ENCODE results near the gene FGGY.

FGGY gene

GRCh38 chr1:59418363-59419144, 121.7 kb downstream of the FGGY start:
- ChIA-PET POLR2A (no interaction called here), CTCF (no interaction called here)
- no peaks in the 10 kb centered on the region for H3K27me3 ChIP-seq (replicated peaks in 2 of 5; ENCODE audit: control insufficient read depth in 4 of 5, insufficient read depth in 5 of 5, low read length in 4 of 5)
- no peaks in the 10 kb centered on the region for H3K36me3 ChIP-seq (ENCODE audit: control insufficient read depth in 4 of 4, insufficient read depth in 4 of 4, low read length in 3 of 4)
- H3K27ac ChIP-seq (ENCODE audit: insufficient read depth in 1 of 2, low read depth in 1 of 2, low read length in 2 of 2, poor library complexity in 1 of 2, severe bottlenecking in 2 of 2): no peak overlapping the region
- no peak for DNase-seq
- peaks cover 0 to 1% (median 0%) of the 10 kb centered on the region in 5 experiments for H3K9me3 ChIP-seq (ENCODE audit: control extremely low read depth in 1 of 5, control insufficient read depth in 4 of 5, insufficient read depth in 2 of 5, low read depth in 1 of 5, low read length in 4 of 5)
- H3K4me1 ChIP-seq (ENCODE audit: control extremely low read depth in 1 of 4, control insufficient read depth in 4 of 4, insufficient read depth in 4 of 4, low read length in 3 of 4): peaks cover 0 to 3% (median 0%) of the 10 kb centered on the region in 4 experiments
- no peak overlapping the region for H3K4me3 ChIP-seq (ENCODE audit: control insufficient read depth in 1 of 7, extremely low read depth in 1 of 7, insufficient read depth in 4 of 7, low read depth in 2 of 7, low read length in 6 of 7)
- WGBS (ENCODE audit: insufficient coverage): 100% methylated on average over 4 of the region's 6 CpGs

- peaks cover 0 to 1% (median 0%) of the 10 kb centered on the region in 5 experiments for H3K9me3 ChIP-seq (ENCODE audit: control extremely low read depth in 1 of 5, control insufficient read depth in 4 of 5, insufficient read depth in 2 of 5, low read depth in 1 of 5, low read length in 4 of 5)
- H3K27ac ChIP-seq (ENCODE audit: insufficient read depth in 1 of 2, low read depth in 1 of 2, low read length in 2 of 2, poor library complexity in 1 of 2, severe bottlenecking in 2 of 2): no peak overlapping the region
- no peak for DNase-seq
- H3K4me3 ChIP-seq (ENCODE audit: control insufficient read depth in 1 of 7, extremely low read depth in 1 of 7, insufficient read depth in 4 of 7, low read depth in 2 of 7, low read length in 6 of 7): no peak overlapping the region
- no peaks in the 10 kb centered on the region for H3K27me3 ChIP-seq (replicated peaks in 2 of 5; ENCODE audit: control insufficient read depth in 4 of 5, insufficient read depth in 5 of 5, low read length in 4 of 5)
- ChIA-PET POLR2A (no interaction called here), CTCF (no interaction called here)
- H3K4me1 ChIP-seq (ENCODE audit: control extremely low read depth in 1 of 4, control insufficient read depth in 4 of 4, insufficient read depth in 4 of 4, low read length in 3 of 4): peaks cover 0 to 3% (median 0%) of the 10 kb centered on the region in 4 experiments
- 97% methylated on average over 5 of the region's 6 CpGs for WGBS (ENCODE audit: insufficient coverage)
- no peaks in the 10 kb centered on the region for H3K36me3 ChIP-seq (ENCODE audit: control insufficient read depth in 4 of 4, insufficient read depth in 4 of 4, low read length in 3 of 4)
Measured at GRCh38 chr1:59419361-59420140, 122.7 kb downstream of the FGGY start.

- ChIA-PET POLR2A (interaction anchor here (0.6 kb wide), 1 partner anchor 182 kb away, joined by 3 read pairs; no protein-coding TSS in a partner anchor), CTCF (no interaction called here)
- Histone ChIP-seq H3K4me3 (ENCODE audit: control insufficient read depth in 1 of 7, extremely low read depth in 1 of 7, insufficient read depth in 4 of 7, low read depth in 2 of 7, low read length in 6 of 7) (no peak overlapping the region), H3K27ac (ENCODE audit: insufficient read depth in 1 of 2, low read depth in 1 of 2, low read length in 2 of 2, poor library complexity in 1 of 2, severe bottlenecking in 2 of 2) (no peak overlapping the region), H3K27me3 (replicated peaks in 2 of 5; ENCODE audit: control insufficient read depth in 4 of 5, insufficient read depth in 5 of 5, low read length in 4 of 5) (no peaks in the 10 kb centered on the region), H3K9me3 (ENCODE audit: control extremely low read depth in 1 of 5, control insufficient read depth in 4 of 5, insufficient read depth in 2 of 5, low read depth in 1 of 5, low read length in 4 of 5) (peaks cover 0 to 1% (median 0%) of the 10 kb centered on the region in 5 experiments), H3K4me1 (ENCODE audit: control extremely low read depth in 1 of 4, control insufficient read depth in 4 of 4, insufficient read depth in 4 of 4, low read length in 3 of 4) (peaks cover 0 to 3% (median 0%) of the 10 kb centered on the region in 4 experiments), H3K36me3 (ENCODE audit: control insufficient read depth in 4 of 4, insufficient read depth in 4 of 4, low read length in 3 of 4) (no peaks in the 10 kb centered on the region)
- no peak for DNase-seq
- WGBS (ENCODE audit: insufficient coverage): no CpG with 5 or more reads among the region's 1 CpG
Measured at GRCh38 chr1:59421232-59421920, 124.5 kb downstream of the FGGY start.

GRCh38 chr1:59422921-59423575, 126.2 kb downstream of the FGGY start:
- ChIA-PET POLR2A (no interaction called here), CTCF (interaction anchor here (1.5 kb wide), 1 partner anchor 15 kb away, joined by 3 read pairs; no protein-coding TSS in a partner anchor)
- DNase-seq: peak in 1 of 3 donors; percentile 1
- Histone ChIP-seq H3K36me3 (ENCODE audit: control insufficient read depth in 4 of 4, insufficient read depth in 4 of 4, low read length in 3 of 4) (no peaks in the 10 kb centered on the region), H3K4me3 (ENCODE audit: control insufficient read depth in 1 of 7, extremely low read depth in 1 of 7, insufficient read depth in 4 of 7, low read depth in 2 of 7, low read length in 6 of 7) (no peak overlapping the region), H3K9me3 (ENCODE audit: control extremely low read depth in 1 of 5, control insufficient read depth in 4 of 5, insufficient read depth in 2 of 5, low read depth in 1 of 5, low read length in 4 of 5) (no peaks in the 10 kb centered on the region), H3K27ac (ENCODE audit: insufficient read depth in 1 of 2, low read depth in 1 of 2, low read length in 2 of 2, poor library complexity in 1 of 2, severe bottlenecking in 2 of 2) (no peak overlapping the region), H3K27me3 (replicated peaks in 2 of 5; ENCODE audit: control insufficient read depth in 4 of 5, insufficient read depth in 5 of 5, low read length in 4 of 5) (no peaks in the 10 kb centered on the region), H3K4me1 (ENCODE audit: control extremely low read depth in 1 of 4, control insufficient read depth in 4 of 4, insufficient read depth in 4 of 4, low read length in 3 of 4) (peaks cover 0 to 3% (median 0%) of the 10 kb centered on the region in 4 experiments)
- 80% methylated on average over 4 of the region's 6 CpGs for WGBS (ENCODE audit: insufficient coverage)

GRCh38 chr1:59427155-59427554, 130.3 kb downstream of the FGGY start:
- no peak overlapping the region for H3K4me3 ChIP-seq (ENCODE audit: control insufficient read depth in 1 of 7, extremely low read depth in 1 of 7, insufficient read depth in 4 of 7, low read depth in 2 of 7, low read length in 6 of 7)
- no peaks in the 10 kb centered on the region for H3K36me3 ChIP-seq (ENCODE audit: control insufficient read depth in 4 of 4, insufficient read depth in 4 of 4, low read length in 3 of 4)
- H3K27me3 ChIP-seq (replicated peaks in 2 of 5; ENCODE audit: control insufficient read depth in 4 of 5, insufficient read depth in 5 of 5, low read length in 4 of 5): no peaks in the 10 kb centered on the region
- no peak overlapping the region for H3K27ac ChIP-seq (ENCODE audit: insufficient read depth in 1 of 2, low read depth in 1 of 2, low read length in 2 of 2, poor library complexity in 1 of 2, severe bottlenecking in 2 of 2)
- 100% methylated on average over 7 of the region's 7 CpGs for WGBS (ENCODE audit: insufficient coverage)
- ChIA-PET CTCF (no interaction called here), POLR2A (no interaction called here)
- H3K9me3 ChIP-seq (ENCODE audit: control extremely low read depth in 1 of 5, control insufficient read depth in 4 of 5, insufficient read depth in 2 of 5, low read depth in 1 of 5, low read length in 4 of 5): no peaks in the 10 kb centered on the region
- H3K4me1 ChIP-seq (ENCODE audit: control extremely low read depth in 1 of 4, control insufficient read depth in 4 of 4, insufficient read depth in 4 of 4, low read length in 3 of 4): peaks cover 0 to 3% (median 0%) of the 10 kb centered on the region in 4 experiments
- DNase-seq: no peak

GRCh38 chr1:59427784-59428183, 130.9 kb downstream of the FGGY start:
- H3K27me3 ChIP-seq (replicated peaks in 2 of 5; ENCODE audit: control insufficient read depth in 4 of 5, insufficient read depth in 5 of 5, low read length in 4 of 5): no peaks in the 10 kb centered on the region
- ChIA-PET CTCF (no interaction called here), POLR2A (interaction anchor here (1.0 kb wide), 1 partner anchor 9 kb away, joined by 4 read pairs; no protein-coding TSS in a partner anchor)
- H3K4me1 ChIP-seq (ENCODE audit: control extremely low read depth in 1 of 4, control insufficient read depth in 4 of 4, insufficient read depth in 4 of 4, low read length in 3 of 4): peaks cover 0 to 3% (median 0%) of the 10 kb centered on the region in 4 experiments
- no peaks in the 10 kb centered on the region for H3K36me3 ChIP-seq (ENCODE audit: control insufficient read depth in 4 of 4, insufficient read depth in 4 of 4, low read length in 3 of 4)
- no peak overlapping the region for H3K4me3 ChIP-seq (ENCODE audit: control insufficient read depth in 1 of 7, extremely low read depth in 1 of 7, insufficient read depth in 4 of 7, low read depth in 2 of 7, low read length in 6 of 7)
- H3K9me3 ChIP-seq (ENCODE audit: control extremely low read depth in 1 of 5, control insufficient read depth in 4 of 5, insufficient read depth in 2 of 5, low read depth in 1 of 5, low read length in 4 of 5): no peaks in the 10 kb centered on the region
- no peak overlapping the region for H3K27ac ChIP-seq (ENCODE audit: insufficient read depth in 1 of 2, low read depth in 1 of 2, low read length in 2 of 2, poor library complexity in 1 of 2, severe bottlenecking in 2 of 2)
- DNase-seq: no peak
